Measurements from ENCODE around the gene PRSS21. TPM values are rescaled to one million over a fixed set of nuclear protein-coding genes. Genes with fewer than 3 reads are reported as not detected.
A peak's percentile ranks its signal among the peaks of the same experiment; 100 is the strongest.

Gene PRSS21
- total RNA-seq, 1 experiment from 2014 or later, result not detected

- TF ChIP-seq CTCF (IDR thresholded peaks at IDR 0.05; ENCODE audit: unreplicated experiment), result no peak
- H3K4me3 Mint-ChIP-seq (ENCODE audit: low read depth, unreplicated experiment), result peak overlapping the region; percentile 90
- peaks cover 13% of the 10 kb centered on the region for H3K4me1 Mint-ChIP-seq (ENCODE audit: low read depth, unreplicated experiment)
- H3K27me3 Mint-ChIP-seq (ENCODE audit: unreplicated experiment), result no peaks in the 10 kb centered on the region
- H3K27ac Mint-ChIP-seq (ENCODE audit: unreplicated experiment), result peak overlapping the region; percentile 60
- DNase-seq, result no peak
- no TSS peak for BruUV-seq (replicated peaks)
- intact Hi-C loops (cut with micrococcal nuclease; ENCODE audit: unreplicated experiment), result no loop called here
- CTCF ChIA-PET, result no interaction called here
- H3K9me3 Mint-ChIP-seq (ENCODE audit: low read depth, unreplicated experiment), result peaks cover 5% of the 10 kb centered on the region
- H3K36me3 Mint-ChIP-seq (ENCODE audit: insufficient read depth, unreplicated experiment), result peaks cover 92% of the 10 kb centered on the region
Measured at GRCh38 chr16:2855536-2855935, 38.5 kb downstream of the PRSS21 start.

- peaks cover 15% of the 10 kb centered on the region for H3K4me1 Mint-ChIP-seq (ENCODE audit: low read depth, unreplicated experiment)
- H3K27me3 Mint-ChIP-seq (ENCODE audit: unreplicated experiment), result no peaks in the 10 kb centered on the region
- CTCF ChIA-PET, result interaction anchor here (0.5 to 1.0 kb wide), 4 partner anchors 9 to 261 kb away, joined by 3 to 4 read pairs (median 4); no protein-coding TSS in a partner anchor
- intact Hi-C loops (cut with micrococcal nuclease; ENCODE audit: unreplicated experiment), result no loop called here
- no TSS peak for BruUV-seq (replicated peaks)
- peaks cover 5% of the 10 kb centered on the region for H3K9me3 Mint-ChIP-seq (ENCODE audit: low read depth, unreplicated experiment)
- DNase-seq, result peak; percentile 78
- TF ChIP-seq CTCF (IDR thresholded peaks at IDR 0.05; ENCODE audit: unreplicated experiment), result no peak
- peak overlapping the region; percentile 49 for H3K27ac Mint-ChIP-seq (ENCODE audit: unreplicated experiment)
- peaks cover 91% of the 10 kb centered on the region for H3K36me3 Mint-ChIP-seq (ENCODE audit: insufficient read depth, unreplicated experiment)
- peak overlapping the region; percentile 90 for H3K4me3 Mint-ChIP-seq (ENCODE audit: low read depth, unreplicated experiment)
Measured at GRCh38 chr16:2856061-2856670, 39.1 kb downstream of the PRSS21 start.

- peak overlapping the region; percentile 90 for H3K4me3 Mint-ChIP-seq (ENCODE audit: low read depth, unreplicated experiment)
- peaks cover 17% of the 10 kb centered on the region for H3K4me1 Mint-ChIP-seq (ENCODE audit: low read depth, unreplicated experiment)
- peaks cover 85% of the 10 kb centered on the region for H3K36me3 Mint-ChIP-seq (ENCODE audit: insufficient read depth, unreplicated experiment)
- H3K27me3 Mint-ChIP-seq (ENCODE audit: unreplicated experiment), result no peaks in the 10 kb centered on the region
- no peak for TF ChIP-seq CTCF (IDR thresholded peaks at IDR 0.05; ENCODE audit: unreplicated experiment)
- DNase-seq, result no peak
- intact Hi-C loops (cut with micrococcal nuclease; ENCODE audit: unreplicated experiment), result no loop called here
- peak overlapping the region; percentile 88 for H3K27ac Mint-ChIP-seq (ENCODE audit: unreplicated experiment)
- no TSS peak for BruUV-seq (replicated peaks)
- CTCF ChIA-PET, result interaction anchor here (0.7 to 1.0 kb wide), 4 partner anchors 10 to 102 kb away, joined by 3 to 6 read pairs (median 4); no protein-coding TSS in a partner anchor
- peaks cover 5% of the 10 kb centered on the region for H3K9me3 Mint-ChIP-seq (ENCODE audit: low read depth, unreplicated experiment)
Measured at GRCh38 chr16:2856686-2857450, 39.8 kb downstream of the PRSS21 start.

GRCh38 chr16:2857451-2858244 lies 40.6 kb downstream of the PRSS21 start, which contains the start of gene PRSS22:
Gene PRSS22, minus strand, starts transcription at chr16:2858170. Its CDS starts 66 bp downstream, at chr16:2858104.
- peak; percentile 95 for DNase-seq
- CTCF ChIA-PET, result interaction anchor here (0.5 to 1.5 kb wide), 8 partner anchors 8 to 105 kb away, joined by 3 to 21 read pairs (median 4); partner anchors contain the start of genes FLYWCH2 and SRRM2
- intact Hi-C loops (cut with micrococcal nuclease; ENCODE audit: unreplicated experiment), result loop anchor here (2.0 kb wide), 1 partner anchor 63 kb away; no protein-coding TSS in a partner anchor
- Mint-ChIP-seq H3K4me3 (ENCODE audit: low read depth, unreplicated experiment) (peak within 1 kb of the TSS; percentile 90), H3K27ac (ENCODE audit: unreplicated experiment) (peak within 1 kb of the TSS; percentile 88), H3K27me3 (ENCODE audit: unreplicated experiment) (no peaks in the 10 kb centered on the region), H3K36me3 (ENCODE audit: insufficient read depth, unreplicated experiment) (peaks cover 77% of the 10 kb centered on the region), H3K4me1 (ENCODE audit: low read depth, unreplicated experiment) (peaks cover 17% of the 10 kb centered on the region), H3K9me3 (ENCODE audit: low read depth, unreplicated experiment) (peaks cover 5% of the 10 kb centered on the region)
- no peak for TF ChIP-seq CTCF (IDR thresholded peaks at IDR 0.05; ENCODE audit: unreplicated experiment)
- BruUV-seq (replicated peaks), result TSS peak; percentile 66

All from Calu3 (cell line).